ENCODE measurements around the gene DXO.
"Not testable (repeated sequence)": the region's sequence is repeated elsewhere in the genome, so short reads cannot be mapped to it uniquely, and the experiment has no call there.

The DXO gene

DNA sequence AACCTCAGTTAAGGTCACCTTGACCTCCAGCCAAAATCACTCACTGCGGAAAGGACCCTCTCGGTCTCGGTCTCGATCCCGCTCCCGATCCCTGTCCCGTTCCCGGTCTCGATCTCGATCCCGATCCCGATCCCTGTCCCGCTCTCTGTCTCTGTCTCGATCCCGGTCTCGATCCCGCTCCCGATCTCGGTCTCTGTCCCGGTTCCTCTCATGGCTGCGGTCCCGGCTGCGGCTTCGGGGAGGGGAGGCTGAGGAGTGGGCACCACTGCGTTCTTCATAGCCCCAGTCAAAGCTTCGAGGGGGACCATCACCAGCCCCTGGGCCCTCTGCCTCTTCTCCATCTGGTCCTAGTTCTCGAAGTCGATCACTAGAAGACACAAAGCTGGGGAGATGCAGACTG, 17.4 kb downstream of the DXO start:
- no peak for DNase-seq

DNA sequence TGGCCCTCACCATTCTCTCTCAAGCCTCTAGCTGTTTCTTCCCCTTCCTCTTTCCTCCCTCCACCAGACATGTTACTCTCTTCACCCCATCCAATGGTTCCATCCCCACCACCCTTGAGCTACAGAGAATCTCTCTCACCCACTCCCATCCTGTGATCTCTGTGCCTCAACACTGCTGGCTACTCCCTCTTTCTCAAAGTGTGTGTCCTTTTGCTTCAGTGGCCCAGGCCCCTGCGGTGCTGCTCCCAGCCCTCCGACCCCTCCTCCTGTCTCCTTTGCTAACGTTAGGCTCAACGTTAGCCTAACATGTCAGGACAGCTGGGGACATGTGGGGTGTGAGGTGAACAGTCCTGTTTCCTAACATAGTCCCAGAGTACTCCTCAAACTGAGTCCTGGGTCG, 19.0 kb downstream of the DXO start:
- no peak for DNase-seq

DNA sequence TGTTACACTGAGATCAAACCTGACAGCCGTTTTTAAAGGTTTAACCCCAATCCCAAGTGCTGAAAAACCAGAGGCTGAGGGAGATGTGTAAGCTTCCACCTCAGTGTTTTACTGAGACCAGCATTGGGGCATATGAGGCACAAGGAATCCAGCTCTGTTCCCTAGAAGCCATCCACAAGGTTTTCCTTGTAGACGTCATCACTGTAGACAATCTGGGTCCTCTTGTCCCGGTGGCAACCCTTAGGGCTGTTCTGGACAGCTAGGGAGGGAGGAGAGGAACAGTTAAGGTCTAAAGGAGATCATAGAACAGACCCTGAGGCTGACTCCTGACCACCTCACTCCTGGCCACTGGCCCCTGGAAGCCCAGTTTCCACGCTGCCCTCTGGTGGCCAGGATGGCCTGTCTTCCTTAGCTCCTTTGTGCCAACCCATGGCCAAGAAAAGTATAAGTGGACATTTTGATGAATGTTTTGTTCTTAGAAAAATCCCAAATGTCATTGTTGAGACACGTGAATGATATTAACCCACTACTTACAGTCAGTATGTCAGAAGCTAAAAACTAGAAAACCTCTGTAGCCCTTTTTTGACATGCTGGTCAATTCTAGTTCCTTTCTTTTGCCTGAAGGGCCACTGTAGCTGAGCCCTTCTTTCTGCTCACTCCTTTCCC, 19.7 kb downstream of the DXO start:
- DNase-seq: peak; percentile 28

DNA sequence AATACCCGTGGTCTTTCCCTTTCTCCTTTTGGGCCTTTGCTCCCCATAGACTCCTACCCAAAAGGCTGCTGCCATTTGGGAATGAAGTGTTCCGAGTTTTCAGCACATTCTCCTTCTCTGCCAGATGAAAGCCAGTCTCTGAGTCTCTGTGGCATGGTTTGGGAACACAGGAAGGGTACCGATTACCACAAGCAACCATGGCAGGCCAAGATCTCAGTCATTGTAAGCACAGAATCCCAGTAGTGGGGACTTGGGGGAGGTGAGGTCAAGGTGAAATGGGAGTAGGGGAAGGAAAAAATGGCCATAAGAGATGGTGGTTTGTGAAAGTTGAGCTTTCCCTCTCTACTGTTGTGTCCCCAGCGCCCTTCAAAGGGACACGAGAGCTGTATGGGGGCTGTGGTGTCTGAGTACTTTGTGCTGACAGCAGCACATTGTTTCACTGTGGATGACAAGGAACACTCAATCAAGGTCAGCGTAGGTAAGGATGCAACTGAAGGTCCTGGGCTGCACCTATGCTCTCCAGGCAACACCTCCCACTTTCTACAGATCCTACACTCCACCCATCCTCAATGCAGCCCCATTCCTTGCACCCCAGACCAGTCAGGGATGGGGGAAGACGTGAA, 21.9 kb downstream of the DXO start:
- no peak for DNase-seq

DNA sequence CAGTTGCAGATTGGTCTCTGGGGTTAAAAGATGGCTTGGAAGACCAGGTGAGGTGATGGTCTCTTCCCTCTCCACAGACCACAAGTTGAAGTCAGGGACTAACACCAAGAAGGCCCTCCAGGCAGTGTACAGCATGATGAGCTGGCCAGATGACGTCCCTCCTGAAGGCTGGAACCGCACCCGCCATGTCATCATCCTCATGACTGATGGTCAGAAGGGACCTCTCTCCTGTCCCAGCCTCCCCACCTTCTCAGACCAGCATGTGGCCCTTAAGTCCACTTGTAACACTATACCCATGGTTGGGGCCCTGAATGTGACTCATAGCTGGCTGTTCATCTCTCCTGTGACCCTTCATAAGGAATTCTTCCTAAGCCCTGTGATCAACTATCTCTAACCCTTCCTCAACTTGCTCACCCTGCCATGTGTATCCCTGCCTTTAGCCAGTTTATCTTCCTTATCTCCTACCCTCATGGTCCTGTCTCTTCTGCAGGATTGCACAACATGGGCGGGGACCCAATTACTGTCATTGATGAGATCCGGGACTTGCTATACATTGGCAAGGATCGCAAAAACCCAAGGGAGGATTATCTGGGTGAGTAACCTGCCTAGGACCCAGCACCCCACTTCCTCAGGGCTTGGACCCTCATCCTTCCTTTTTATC, 23.1 kb downstream of the DXO start:
- DNase-seq: no peak

DNA sequence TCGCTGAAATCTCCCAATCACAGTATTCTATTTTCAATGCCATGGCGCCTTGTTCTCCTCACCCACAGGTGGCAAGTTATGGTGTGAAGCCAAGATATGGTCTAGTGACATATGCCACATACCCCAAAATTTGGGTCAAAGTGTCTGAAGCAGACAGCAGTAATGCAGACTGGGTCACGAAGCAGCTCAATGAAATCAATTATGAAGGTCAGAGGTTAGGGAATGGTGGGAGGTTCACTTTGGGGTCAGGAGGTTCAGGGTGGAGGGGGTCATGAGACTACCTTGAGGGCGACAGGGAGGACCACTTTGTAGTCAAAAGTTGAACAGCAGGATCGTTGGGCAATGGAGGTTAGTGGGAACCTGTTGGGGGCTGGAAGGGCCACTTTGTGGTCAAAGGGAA, 23.6 kb downstream of the DXO start:
- no peak for DNase-seq

DNA sequence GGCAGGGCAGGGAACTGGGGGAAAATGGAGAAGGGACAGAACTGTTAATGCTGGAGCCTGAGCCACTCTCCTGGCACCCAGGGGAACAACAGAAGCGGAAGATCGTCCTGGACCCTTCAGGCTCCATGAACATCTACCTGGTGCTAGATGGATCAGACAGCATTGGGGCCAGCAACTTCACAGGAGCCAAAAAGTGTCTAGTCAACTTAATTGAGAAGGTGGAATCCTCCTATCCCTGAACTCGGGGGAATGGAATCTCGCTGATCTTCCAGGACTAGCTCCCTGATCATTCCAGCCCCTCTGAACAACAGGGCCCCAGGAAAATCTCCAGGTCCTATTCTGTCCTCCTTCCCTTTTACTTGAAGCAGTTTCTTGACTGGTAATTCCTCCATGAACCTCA, 24.1 kb downstream of the DXO start:
- DNase-seq: no peak

DNA sequence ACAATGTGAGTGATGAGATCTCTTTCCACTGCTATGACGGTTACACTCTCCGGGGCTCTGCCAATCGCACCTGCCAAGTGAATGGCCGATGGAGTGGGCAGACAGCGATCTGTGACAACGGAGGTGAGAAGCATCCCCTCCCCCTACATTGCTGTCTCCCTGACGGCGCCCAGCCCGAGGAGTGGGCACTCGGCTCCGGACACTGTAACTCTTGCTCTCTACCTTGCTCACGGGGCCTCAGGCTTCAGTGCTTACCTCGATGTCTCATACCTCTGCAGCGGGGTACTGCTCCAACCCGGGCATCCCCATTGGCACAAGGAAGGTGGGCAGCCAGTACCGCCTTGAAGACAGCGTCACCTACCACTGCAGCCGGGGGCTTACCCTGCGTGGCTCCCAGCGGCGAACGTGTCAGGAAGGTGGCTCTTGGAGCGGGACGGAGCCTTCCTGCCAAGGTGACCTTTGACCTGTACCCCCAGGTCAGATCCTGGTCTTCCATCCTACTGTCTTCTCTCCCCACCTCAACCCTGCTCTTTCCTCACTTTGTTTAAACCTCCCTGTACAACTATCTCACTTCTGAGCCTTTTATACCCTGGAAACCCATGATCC, 24.8 kb downstream of the DXO start:
- no peak for DNase-seq

DNA sequence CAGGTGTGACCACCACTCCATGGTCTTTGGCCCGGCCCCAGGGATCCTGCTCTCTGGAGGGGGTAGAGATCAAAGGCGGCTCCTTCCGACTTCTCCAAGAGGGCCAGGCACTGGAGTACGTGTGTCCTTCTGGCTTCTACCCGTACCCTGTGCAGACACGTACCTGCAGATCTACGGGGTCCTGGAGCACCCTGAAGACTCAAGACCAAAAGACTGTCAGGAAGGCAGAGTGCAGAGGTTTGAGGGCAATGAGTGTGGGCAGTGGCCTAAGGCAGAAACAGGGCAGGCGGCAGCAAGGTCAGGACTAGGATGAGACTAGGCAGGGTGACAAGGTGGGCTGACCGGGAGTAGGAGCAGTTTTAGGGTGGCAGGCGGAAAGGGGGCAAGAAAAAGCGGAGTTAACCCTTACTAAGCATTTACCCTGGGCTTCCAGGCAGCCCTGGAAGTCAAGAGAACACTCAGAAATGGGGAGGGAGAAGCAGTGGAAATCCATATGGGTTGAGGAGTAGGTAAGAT, 25.5 kb downstream of the DXO start:
- no peak for DNase-seq

DNA sequence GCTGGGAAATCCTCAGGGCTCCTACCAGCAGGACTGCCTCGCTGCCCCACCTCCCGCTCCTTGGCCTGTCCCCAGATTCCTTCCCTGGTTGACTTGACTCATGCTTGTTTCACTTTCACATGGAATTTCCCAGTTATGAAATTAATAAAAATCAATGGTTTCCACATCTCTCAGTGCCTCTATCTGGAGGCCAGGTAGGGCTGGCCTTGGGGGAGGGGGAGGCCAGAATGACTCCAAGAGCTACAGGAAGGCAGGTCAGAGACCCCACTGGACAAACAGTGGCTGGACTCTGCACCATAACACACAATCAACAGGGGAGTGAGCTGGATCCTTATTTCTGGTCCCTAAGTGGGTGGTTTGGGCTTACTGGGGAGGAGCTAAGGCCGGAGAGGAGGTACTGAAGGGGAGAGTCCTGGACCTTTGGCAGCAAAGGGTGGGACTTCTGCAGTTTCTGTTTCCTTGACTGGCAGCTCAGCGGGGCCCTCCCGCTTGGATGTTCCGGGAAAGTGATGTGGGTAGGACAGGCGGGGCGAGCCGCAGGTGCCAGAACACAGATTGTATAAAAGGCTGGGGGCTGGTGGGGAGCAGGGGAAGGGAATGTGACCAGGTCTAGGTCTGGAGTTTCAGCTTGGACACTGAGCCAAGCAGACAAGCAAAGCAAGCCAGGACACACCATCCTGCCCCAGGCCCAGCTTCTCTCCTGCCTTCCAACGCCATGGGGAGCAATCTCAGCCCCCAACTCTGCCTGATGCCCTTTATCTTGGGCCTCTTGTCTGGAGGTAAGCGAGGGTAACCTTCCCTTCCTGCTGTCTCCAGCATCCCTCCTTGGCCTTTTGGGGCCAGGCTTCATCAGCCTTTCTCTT, 26.2 kb downstream of the DXO start, which contains the start of gene CFB:
CFB (plus strand) TSS at position 589 of the 863 bp plus-strand sequence; CDS start at position 716, 127 bp downstream.
- DNase-seq: no peak

DNA sequence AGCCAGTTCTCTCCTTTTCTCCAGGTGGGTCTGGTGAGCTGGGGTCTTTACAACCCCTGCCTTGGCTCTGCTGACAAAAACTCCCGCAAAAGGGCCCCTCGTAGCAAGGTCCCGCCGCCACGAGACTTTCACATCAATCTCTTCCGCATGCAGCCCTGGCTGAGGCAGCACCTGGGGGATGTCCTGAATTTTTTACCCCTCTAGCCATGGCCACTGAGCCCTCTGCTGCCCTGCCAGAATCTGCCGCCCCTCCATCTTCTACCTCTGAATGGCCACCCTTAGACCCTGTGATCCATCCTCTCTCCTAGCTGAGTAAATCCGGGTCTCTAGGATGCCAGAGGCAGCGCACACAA, 26.8 kb downstream of the DXO start:
- no peak for DNase-seq

DNA sequence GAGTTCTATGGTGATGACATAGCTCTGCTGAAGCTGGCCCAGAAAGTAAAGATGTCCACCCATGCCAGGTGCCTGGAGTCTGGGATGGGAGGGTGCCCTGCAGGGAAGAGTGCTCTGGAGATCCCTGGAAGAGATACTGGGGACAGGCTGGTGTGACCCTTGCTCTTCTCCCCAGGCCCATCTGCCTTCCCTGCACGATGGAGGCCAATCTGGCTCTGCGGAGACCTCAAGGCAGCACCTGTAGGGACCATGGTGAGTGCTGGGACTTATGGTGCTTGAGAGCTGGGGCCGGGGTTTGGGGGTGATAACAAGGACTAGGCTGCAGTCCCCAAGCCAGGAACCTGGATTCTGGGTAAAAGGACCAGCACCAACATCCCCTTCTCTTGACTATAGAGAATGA, 28.2 kb downstream of the DXO start:
- DNase-seq: no peak

DNA sequence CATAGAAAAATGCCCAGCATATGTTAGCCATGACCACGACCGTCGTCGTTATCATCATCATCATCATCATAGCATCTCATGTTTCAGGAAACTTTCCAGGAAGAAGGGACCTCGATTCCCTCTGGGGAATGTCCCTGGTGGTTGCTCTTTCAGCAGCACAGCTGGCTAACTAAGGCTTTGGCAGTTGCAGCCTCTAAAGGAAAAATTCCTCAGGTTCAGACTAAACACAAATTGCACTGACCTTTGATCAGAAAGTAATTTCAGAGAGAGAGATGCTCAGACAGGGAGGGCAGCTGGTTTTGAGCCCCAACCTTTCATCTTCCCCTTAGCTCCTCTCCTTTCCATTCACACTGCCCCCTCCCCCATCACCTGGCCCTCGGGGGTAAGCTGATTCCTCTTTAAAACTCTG, 31.7 kb downstream of the DXO start:
- DNase-seq: no peak

DNA sequence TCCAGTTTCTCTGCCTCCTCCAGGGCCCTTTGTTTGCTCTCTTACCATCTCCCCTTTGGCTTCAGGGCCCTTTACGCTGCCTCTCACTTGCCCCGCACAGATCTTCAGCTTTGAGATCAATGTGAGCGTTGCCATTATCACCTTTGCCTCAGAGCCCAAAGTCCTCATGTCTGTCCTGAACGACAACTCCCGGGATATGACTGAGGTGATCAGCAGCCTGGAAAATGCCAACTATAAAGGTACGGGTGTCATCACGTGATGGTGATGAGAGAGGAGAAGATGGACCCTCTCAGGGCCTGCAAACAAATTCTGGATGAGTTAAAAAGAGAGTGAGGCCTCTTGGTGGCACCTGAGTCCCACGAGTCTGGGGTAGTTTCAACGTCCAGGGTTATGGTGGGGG, 36.1 kb downstream of the DXO start:
- DNase-seq: no peak

DNA sequence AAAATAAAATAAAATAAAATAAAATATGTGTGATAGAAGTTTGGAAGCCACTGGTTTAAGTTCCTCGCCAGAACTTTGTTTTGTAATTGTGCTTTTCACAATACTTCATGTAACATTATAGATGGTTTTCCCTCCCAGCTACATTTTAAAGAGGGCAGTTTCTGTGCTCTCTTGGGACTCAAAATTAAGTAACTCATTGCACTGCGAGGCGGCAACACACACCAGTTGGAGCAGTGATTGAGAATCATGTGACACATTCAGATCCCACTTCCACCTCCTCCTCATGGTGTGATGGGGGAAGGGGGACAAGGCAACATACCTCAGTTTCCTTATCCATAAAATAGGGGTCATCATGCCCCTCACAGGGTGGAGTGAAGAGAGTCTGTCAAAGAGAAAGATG, 36.9 kb downstream of the DXO start:
- DNase-seq: no peak

DNA sequence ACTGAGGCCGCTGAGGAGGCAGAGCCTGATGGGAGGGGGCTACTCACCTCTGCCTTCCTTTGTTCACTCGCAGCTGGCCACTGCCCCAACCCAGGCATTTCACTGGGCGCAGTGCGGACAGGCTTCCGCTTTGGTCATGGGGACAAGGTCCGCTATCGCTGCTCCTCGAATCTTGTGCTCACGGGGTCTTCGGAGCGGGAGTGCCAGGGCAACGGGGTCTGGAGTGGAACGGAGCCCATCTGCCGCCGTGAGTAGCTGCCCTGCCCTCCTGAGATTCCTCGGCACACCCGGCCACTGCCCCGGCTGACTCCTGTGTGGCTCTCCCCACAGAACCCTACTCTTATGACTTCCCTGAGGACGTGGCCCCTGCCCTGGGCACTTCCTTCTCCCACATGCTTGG, 38.4 kb downstream of the DXO start:
- no peak for DNase-seq

DNA sequence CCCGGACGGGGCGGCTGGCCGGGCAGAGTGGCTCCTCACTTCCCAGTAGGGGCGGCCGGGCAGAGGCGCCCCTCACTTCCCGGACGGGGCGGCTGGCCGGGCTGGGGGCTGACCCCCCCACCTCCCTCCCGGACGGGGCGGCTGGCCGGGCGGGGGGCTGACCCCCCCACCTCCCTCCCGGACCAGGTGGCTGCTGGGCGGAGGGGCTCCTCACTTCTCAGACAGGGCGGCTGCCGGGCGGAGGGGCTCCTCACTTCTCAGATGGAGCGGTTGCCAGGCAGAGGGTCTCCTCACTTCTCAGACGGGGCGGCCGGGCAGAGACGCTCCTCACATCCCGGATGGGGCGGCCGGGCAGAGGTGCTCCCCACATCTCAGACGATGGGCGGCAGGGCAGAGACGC, 39.8 kb downstream of the DXO start:
- DNase-seq: not testable (repeated sequence)

DNA sequence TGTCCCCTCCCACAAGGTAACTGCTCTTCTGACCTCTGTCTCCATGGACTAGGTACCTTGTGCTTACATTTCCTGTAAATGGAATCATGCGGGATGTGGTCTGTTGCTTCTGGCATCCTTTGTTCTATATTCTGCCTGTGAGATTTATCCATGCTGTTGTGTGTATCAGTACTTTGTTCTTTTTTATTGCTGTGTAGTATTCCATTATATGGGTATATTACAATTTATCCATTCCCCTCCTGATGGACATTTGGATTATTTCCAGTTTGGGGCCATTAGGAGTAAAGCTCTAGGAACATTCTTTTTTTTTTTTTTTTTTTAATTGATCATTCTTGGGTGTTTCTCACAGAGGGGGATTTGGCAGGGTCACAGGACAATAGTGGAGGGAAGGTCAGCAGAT, 41.0 kb downstream of the DXO start:
- no peak for DNase-seq

DNA sequence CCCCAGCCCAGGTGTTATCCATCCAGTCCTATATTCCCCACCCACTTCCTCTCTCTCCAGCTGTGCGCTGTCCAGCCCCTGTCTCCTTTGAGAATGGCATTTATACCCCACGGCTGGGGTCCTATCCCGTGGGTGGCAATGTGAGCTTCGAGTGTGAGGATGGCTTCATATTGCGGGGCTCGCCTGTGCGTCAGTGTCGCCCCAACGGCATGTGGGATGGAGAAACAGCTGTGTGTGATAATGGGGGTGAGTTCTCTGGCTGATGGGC, 43.3 kb downstream of the DXO start:
- no peak for DNase-seq

DNA sequence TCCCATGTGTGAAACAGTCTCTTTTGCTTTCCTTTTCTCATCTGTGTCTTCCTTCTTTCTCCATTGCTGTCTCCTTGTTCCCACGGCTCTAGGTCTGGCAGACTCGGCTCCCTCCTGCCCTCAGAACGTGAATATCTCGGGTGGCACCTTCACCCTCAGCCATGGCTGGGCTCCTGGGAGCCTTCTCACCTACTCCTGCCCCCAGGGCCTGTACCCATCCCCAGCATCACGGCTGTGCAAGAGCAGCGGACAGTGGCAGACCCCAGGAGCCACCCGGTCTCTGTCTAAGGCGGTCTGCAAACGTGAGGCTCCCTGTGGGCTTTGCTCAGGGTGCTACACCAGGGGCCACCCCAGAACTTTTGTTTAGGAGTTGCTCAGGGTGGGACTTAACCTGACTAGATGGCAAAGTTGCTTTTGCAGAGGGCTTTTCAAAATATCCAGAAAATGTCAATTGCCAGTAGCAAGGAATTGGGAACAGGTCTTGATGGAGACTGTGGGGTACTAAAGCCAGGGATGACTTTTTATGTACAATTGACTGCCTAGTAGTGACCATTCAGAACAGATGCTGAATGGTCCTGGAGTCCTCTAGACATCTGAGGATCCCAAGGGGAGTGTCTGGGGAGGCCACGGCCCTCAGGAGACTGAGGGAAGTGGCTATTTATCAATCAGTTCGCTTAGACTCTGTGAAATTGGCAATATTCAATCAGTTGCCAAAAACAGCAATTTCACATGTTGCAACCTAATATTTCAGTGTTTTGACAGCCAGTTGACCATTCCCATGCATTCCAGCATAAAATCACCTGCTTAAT, 43.9 kb downstream of the DXO start:
- DNase-seq: no peak

DNA sequence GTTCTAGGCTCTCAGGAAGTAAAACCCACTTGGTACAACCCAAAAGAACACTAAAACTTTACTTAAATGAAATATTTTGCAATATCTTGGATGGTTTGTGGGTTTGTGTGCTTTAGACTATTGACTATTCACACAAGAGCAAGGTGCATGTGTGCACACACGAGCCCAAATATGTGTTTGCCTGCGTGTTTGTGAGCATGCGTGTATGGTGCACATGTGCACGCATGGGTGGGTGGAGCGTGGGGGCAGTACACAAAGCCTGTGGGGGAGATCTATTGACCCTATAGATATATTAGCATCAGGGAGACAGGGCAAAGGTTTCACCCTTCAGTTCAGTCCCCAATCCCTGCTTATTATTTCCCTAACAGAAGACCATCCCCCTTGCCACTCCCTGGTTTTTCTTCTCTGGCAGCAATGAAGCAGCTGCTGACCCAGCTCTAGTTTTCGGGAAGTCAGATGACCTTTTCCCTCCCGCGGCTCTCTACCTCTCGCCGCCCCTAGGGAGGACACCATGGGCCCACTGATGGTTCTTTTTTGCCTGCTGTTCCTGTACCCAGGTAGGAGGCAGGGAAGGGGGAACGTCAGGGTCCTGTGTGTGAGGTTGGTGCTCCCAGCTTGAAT, 44.6 kb downstream of the DXO start, which contains the start of gene C2:
C2 (plus strand) TSS at position 476 of the 621 bp plus-strand sequence; CDS start at position 512, 36 bp downstream.
- no peak for DNase-seq

DNA sequence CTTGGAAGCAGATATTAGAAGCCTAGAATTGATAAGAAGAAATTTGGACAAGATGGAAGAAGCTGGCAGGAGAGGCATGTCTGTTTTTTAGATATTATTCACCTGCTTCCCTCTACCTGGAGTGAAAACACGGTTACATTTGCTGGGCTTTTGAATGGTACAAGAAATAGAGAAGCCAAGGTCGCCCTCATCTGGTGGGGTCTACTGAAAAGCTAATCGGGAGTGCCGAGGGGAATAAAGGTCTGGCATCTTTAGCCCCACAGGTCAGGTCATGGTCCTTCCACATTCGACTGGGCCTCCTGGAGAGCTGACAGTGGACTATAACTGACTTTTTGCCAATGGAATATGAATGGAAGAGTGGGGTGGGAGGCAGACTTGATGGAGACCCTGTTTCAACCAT, 49.0 kb downstream of the DXO start:
- DNase-seq: peak; percentile 15

Data from stimulated activated CD4-positive, alpha-beta T cell treated with anti-CD3 and anti-CD28 coated beads, Interleukin-12 subunit alpha, Interleukin-12 subunit beta, amount 100 ng/mL, for 4 hours (primary cell).